ENCODE measurements around the gene TBC1D19. TPM values are rescaled to one million over a fixed set of nuclear protein-coding genes. Genes with fewer than 3 reads are reported as not detected.

TBC1D19 gene
- total and polyA plus RNA-seq, 9 of the 15 experiments (the other 6 are each of a cell fraction or from before 2014, with no cell fraction given) = 0.73 to 5.6 (median 3.7) TPM

DNA sequence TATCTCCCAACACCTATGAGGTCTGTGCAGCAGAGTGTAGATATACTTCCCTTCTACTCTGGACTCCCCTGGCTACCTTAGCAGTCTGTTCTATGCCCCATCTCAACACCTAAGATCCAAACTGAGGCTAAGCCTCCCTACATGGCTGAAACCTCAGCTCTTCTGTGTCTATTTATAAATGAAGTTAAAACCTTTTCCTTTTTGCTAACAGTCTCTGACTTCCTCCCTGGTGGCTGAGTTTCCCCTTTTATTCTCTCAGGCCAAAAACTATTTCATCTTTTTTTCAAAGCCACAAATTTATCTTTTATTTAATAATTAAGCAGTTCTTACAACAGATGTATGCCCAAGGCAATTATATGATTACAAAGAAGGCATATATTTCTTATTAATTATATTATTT is 164.9 kb downstream of the TBC1D19 start (continued):
- TF ChIP-seq, protein P1, sequence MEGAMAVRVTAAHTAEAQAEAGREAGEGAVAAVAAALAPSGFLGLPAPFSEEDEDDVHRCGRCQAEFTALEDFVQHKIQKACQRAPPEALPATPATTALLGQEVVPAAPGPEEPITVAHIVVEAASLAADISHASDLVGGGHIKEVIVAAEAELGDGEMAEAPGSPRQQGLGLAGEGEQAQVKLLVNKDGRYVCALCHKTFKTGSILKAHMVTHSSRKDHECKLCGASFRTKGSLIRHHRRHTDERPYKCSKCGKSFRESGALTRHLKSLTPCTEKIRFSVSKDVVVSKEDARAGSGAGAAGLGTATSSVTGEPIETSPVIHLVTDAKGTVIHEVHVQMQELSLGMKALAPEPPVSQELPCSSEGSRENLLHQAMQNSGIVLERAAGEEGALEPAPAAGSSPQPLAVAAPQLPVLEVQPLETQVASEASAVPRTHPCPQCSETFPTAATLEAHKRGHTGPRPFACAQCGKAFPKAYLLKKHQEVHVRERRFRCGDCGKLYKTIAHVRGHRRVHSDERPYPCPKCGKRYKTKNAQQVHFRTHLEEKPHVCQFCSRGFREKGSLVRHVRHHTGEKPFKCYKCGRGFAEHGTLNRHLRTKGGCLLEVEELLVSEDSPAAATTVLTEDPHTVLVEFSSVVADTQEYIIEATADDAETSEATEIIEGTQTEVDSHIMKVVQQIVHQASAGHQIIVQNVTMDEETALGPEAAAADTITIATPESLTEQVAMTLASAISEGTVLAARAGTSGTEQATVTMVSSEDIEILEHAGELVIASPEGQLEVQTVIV (CRISPR knock-in tag; IDR thresholded peaks at IDR 0.05; ENCODE audit: borderline replicate concordance) = no peak

DNA sequence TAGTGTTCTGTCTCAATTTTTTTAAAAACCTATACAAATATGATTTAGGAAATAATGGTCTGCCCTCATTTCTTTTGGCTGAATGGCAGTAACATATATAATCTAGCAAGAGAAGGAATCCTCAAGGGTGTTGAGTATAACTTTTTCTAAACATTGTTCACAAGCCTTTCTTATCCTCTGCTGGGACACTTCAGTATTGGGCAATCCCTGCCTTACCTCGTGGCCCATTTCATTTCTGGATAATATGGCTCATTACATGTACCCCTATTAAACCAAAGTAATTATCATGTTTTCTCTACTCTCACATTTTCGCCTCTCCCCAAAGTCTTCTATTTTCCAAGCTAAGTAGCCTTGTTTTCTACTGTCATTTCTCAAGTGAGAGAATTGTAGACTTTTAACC is 166.0 kb downstream of the TBC1D19 start:
- intact Hi-C loops (cut with micrococcal nuclease) = no loop called here
- DNase-seq (ENCODE audit: extremely low read depth in 1 of 4, low spot score in 3 of 4) (no peak), FAIRE-seq (no peak), ATAC-seq (no peak)
- POLR2A ChIA-PET = interaction anchor here (0.7 kb wide), 1 partner anchor 11 kb away, joined by 3 read pairs; no protein-coding TSS in a partner anchor
- H3K79me2 ChIP-seq (ENCODE audit: control insufficient read depth, insufficient read depth, low read length) = no peaks in the 10 kb centered on the region
- H3K27ac ChIP-seq (ENCODE audit: extremely low read depth, low read depth, low read length) = no peak overlapping the region
- H3K9ac ChIP-seq (ENCODE audit: insufficient read depth in 1 of 2, low read depth in 2 of 2, low read length in 2 of 2) = no peak overlapping the region
- BruUV-seq (replicated peaks) = no TSS peak
- H3K9me3 ChIP-seq (replicated peaks; ENCODE audit: control insufficient read depth, insufficient read depth, low read depth, low read length) = no peaks in the 10 kb centered on the region
- no peak for TF ChIP-seq CEBPG (CRISPR knock-in tag; IDR thresholded peaks at IDR 0.05)
- TF ChIP-seq CEBPG (tag; conservative IDR thresholded peaks at IDR 0.05 in 1 of 2, IDR thresholded peaks at IDR 0.05 in 1 of 2) = 0 out of 4 replicates have a peak, but pooled peaks of 1 of the 2 experiments have one; percentile 50
- no peak for TF ChIP-seq MTF1 (CRISPR knock-in tag; IDR thresholded peaks at IDR 0.05; ENCODE audit: borderline replicate concordance)
- in situ Hi-C loops (cut with MboI) = no loop called here
- H3K4me3 ChIP-seq = no peak overlapping the region
- H2AFZ ChIP-seq (ENCODE audit: low read depth, low read length) = no peak overlapping the region
- H3K27me3 ChIP-seq (ENCODE audit: control insufficient read depth in 2 of 2, insufficient read depth in 2 of 2, low read length in 2 of 2) = no peaks in the 10 kb centered on the region
- H3K4me1 ChIP-seq (replicated peaks in 1 of 2; ENCODE audit: control insufficient read depth in 2 of 2, insufficient read depth in 2 of 2, low read length in 2 of 2) = no peaks in the 10 kb centered on the region; a peak in 1 of 5 replicates
- 38% methylated on average over 2 of the region's 2 CpGs for WGBS (ENCODE audit: insufficient coverage, low coverage, missing lambda C conversion rate)
- no peaks in the 10 kb centered on the region for H3K36me3 ChIP-seq (ENCODE audit: control insufficient read depth, insufficient read depth, low read length)
- CTCF ChIA-PET (ENCODE audit: low intra/inter-chr PET ratio) = no interaction called here
- H3K9me1 ChIP-seq (ENCODE audit: control insufficient read depth, insufficient read depth, low read length) = no peaks in the 10 kb centered on the region
- H3K4me2 ChIP-seq (ENCODE audit: insufficient read depth, low read length) = no peak overlapping the region
- no peaks in the 10 kb centered on the region for H4K20me1 ChIP-seq (replicated peaks; ENCODE audit: control insufficient read depth, insufficient read depth, low read length)
